Type B pancreatic cell (in vitro differentiated cells): ENCODE data around the gene SATB1. TPM values are rescaled to one million over a fixed set of nuclear protein-coding genes. Genes with fewer than 3 reads are reported as not detected.
"Not testable (repeated sequence)": the region's sequence is repeated elsewhere in the genome, so short reads cannot be mapped to it uniquely, and the experiment has no call there.

Source experiments
- DNase-seq: peaks from one replicate; pipeline ENCODE4 v3.0.0; 2021; ENCODE audit warnings: mixed read lengths; ENCODE audit not compliant: unreplicated experiment; ENCODE audit errors: extremely low spot score
- H3K27ac Mint-ChIP-seq: 2 replicates; pipeline ENCODE4 v1.8.0; 2021; ENCODE audit warnings: mild to moderate bottlenecking, mixed read lengths
- H3K27me3 Mint-ChIP-seq: 2 replicates; pipeline ENCODE4 v1.8.0; 2021; ENCODE audit warnings: mixed read lengths
- H3K36me3 Mint-ChIP-seq: 2 replicates; pipeline ENCODE4 v1.8.0; 2021; ENCODE audit warnings: mixed read lengths
- H3K4me1 Mint-ChIP-seq: one replicate; pipeline ENCODE4 v1.8.0; 2021; ENCODE audit warnings: mixed read lengths; ENCODE audit not compliant: unreplicated experiment
- H3K4me3 Mint-ChIP-seq: 2 replicates; pipeline ENCODE4 v1.8.0; 2021; ENCODE audit warnings: mild to moderate bottlenecking, mixed read lengths
- H3K9me3 Mint-ChIP-seq: 2 replicates; pipeline ENCODE4 v1.8.0; 2021; ENCODE audit warnings: mixed read lengths
- total RNA-seq: library from RNA; stranded (reverse); gene quantifications from 2 replicates; pipeline ENCODE4 v1.2.1, GENCODE V29; 2021; ENCODE audit warnings: low replicate concordance
- TF ChIP-seq, protein P1 (sequence below): fragments of 200-600 bp; sonication (generic); conservative IDR thresholded peaks from 2 replicates; pipeline ENCODE4 v1.5.0; 2021; ENCODE audit warnings: antibody characterized with exemption, mild to moderate bottlenecking

The SATB1 gene
- total RNA-seq, 1 donor from 2014 or later = 39.9 TPM

DNA sequence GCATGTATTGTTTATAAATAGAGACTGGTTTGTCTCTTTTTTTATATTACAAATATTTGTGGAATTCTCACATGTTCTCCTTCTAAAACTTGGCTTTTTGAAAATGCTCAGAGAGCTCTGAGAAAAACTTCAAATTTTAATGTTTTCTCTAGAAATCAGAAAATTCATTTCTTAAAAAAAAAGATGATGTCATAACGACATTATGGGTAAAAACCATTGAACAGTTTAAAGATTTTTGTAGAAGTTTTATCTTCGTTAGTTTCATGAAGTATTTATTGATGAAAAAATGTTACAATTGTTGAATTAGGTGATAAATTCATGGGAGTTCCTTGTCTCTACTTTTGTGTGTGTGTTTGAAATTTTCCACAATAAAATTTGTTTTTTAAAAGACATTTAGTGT lies 81.3 kb downstream of the SATB1 start:
- Mint-ChIP-seq H3K36me3 (peaks cover 1% of the 10 kb centered on the region), H3K9me3 (no peaks in the 10 kb centered on the region), H3K27ac (no peak overlapping the region), H3K4me3 (no peak overlapping the region), H3K27me3 (no peaks in the 10 kb centered on the region), H3K4me1 (no peaks in the 10 kb centered on the region)
- TF ChIP-seq, protein P1, sequence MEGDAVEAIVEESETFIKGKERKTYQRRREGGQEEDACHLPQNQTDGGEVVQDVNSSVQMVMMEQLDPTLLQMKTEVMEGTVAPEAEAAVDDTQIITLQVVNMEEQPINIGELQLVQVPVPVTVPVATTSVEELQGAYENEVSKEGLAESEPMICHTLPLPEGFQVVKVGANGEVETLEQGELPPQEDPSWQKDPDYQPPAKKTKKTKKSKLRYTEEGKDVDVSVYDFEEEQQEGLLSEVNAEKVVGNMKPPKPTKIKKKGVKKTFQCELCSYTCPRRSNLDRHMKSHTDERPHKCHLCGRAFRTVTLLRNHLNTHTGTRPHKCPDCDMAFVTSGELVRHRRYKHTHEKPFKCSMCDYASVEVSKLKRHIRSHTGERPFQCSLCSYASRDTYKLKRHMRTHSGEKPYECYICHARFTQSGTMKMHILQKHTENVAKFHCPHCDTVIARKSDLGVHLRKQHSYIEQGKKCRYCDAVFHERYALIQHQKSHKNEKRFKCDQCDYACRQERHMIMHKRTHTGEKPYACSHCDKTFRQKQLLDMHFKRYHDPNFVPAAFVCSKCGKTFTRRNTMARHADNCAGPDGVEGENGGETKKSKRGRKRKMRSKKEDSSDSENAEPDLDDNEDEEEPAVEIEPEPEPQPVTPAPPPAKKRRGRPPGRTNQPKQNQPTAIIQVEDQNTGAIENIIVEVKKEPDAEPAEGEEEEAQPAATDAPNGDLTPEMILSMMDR = no peak
- DNase-seq = no peak

DNA sequence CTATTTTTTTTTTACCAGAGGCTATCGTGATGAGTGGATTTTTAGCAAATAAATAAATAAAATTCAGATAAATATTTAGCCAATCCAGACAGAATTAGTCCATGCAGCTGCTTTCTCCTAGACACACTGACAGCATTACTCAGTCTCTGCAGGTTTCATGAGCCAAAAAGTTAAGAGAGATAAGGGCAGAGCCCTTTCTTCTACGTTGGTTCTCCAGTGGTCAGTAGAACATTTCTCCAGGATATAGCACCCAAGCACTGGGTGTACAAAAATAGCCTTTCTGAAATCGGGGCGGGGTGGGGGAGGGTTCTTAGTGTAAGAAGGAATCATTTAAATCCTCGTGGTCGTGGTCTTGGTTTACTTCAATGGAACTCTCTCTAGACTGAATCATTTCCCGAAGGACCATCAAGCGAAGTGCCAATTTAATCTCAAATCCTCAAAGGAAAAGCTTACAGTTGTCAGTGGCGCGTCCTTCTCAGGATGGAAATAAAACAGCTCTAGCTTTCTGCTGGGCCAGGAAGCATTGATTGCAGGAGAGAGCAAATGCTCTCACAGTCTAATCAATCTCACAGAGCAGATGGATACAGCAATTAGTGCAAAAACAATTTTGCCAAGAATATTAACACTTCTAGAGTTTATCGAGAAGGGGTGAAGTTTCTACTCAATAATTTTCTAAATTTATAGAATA lies 86.2 kb downstream of the SATB1 start:
- H3K4me3 Mint-ChIP-seq = no peak overlapping the region
- H3K27me3 Mint-ChIP-seq = no peaks in the 10 kb centered on the region
- no peaks in the 10 kb centered on the region for H3K9me3 Mint-ChIP-seq
- H3K36me3 Mint-ChIP-seq = no peaks in the 10 kb centered on the region
- TF ChIP-seq, protein P1 = no peak
- DNase-seq = no peak
- no peak overlapping the region for H3K27ac Mint-ChIP-seq
- H3K4me1 Mint-ChIP-seq = no peaks in the 10 kb centered on the region

DNA sequence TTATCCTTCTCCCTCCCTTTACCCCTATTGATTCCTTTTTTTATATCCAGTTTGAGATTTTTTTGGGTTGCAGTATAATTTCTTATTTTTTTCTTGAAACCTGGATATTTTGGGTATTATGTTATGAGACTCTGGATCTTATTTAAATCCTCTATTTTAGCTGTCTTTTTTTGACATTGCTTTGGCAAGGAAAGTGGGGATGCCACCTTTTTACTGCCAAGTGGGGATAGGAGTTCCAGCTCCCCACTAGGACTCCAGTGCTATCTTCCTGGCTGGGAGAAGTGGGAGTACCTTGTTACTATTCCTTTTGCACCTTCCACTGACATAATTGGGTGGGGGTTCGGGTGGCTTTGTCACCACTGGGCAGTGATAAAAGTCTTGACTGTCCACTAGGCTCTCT lies 87.9 kb downstream of the SATB1 start:
- Mint-ChIP-seq H3K27ac (no peak overlapping the region), H3K36me3 (no peaks in the 10 kb centered on the region)
- TF ChIP-seq, protein P1 = no peak

DNA sequence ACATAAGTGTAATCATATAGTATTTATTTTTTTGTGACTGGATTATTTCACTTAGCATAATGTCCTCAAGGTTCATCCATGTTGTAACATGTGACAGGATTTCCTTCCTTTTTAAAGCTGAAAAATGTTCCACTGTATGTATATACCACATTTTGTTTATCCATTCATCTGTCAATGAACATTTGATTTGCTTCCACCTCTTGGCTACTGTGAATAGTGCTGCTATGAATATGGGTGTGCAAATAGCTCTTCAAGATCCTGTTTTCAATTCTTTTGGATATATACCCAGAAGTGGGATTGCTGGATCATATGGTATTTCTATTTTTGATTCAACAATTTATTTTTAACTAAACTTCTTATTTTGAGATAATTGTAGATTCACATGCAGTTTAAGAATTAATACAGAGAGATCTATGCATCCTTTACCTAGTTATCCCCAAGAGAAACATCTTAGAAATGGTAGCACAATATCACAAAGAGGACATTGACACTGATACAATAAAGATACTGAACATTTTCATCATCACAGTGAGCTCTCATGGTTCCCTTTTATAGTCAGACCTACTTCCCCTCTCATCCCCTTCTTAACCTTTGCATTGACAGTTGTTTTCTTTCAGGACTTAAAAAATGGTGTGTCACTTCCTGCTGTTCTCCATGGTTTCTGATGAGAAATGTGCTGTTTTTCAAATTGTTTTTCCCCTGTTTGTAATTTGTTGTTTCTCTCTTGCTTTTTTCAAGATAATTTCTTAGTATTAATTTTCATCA lies 90.1 kb downstream of the SATB1 start:
- no peaks in the 10 kb centered on the region for H3K27me3 Mint-ChIP-seq
- TF ChIP-seq, protein P1 = no peak
- no peak overlapping the region for H3K27ac Mint-ChIP-seq
- H3K9me3 Mint-ChIP-seq = peaks cover 5% of the 10 kb centered on the region
- DNase-seq = no peak
- H3K36me3 Mint-ChIP-seq = no peaks in the 10 kb centered on the region
- no peaks in the 10 kb centered on the region for H3K4me1 Mint-ChIP-seq
- no peak overlapping the region for H3K4me3 Mint-ChIP-seq

More for the DNA sequence above, 87.9 kb downstream of the SATB1 start:
- no peak for DNase-seq
- no peak overlapping the region for H3K4me3 Mint-ChIP-seq
- H3K27me3 Mint-ChIP-seq = no peaks in the 10 kb centered on the region
- no peaks in the 10 kb centered on the region for H3K4me1 Mint-ChIP-seq
- H3K9me3 Mint-ChIP-seq = no peaks in the 10 kb centered on the region

DNA sequence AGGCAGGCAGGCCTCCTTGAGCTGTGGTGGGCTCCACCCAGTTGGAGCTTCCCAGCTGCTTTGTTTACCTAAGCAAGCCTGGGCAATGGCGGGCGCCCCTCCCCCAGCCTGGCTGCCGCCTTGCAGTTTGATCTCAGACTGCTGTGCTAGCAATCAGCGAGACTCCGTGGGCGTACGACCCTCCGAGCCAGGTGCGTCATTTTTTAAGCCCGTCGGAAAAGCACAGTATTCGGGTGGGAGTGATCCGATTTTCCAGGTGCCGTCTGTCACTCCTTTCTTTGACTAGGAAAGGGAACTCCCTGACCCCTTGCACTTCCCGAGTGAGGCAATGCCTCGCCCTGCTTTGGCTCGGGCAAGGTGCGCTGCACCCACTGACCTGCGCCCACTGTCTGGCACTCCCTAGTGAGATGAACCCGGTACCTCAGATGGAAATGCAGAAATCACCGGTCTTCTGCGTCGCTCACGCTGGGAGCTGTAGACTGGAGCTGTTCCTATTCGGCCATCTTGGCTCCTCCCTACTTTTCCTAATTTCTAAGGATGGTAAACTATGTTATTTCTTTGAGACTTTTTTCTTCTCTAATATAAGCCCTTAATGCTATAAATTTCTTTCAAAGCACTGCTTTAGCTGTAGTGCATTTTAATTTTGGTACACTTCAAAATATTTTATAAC lies 94.2 kb downstream of the SATB1 start:
- H3K27ac Mint-ChIP-seq, H3K27me3 Mint-ChIP-seq, H3K9me3 Mint-ChIP-seq, H3K36me3 Mint-ChIP-seq, H3K4me1 Mint-ChIP-seq, DNase-seq: not testable (repeated sequence)
- H3K4me3 Mint-ChIP-seq = peak overlapping the region; percentile 44
